GM21786 (cell line): ENCODE data around the gene ERLIN1.
A peak's percentile ranks its signal among the peaks of the same experiment; 100 is the strongest.

Source experiments
- ATAC-seq: cut with Tn5 transposase; IDR thresholded peaks from one replicate; pipeline ENCODE4 v1.9.1; 2021; ENCODE audit not compliant: unreplicated experiment

ERLIN1 gene

DNA sequence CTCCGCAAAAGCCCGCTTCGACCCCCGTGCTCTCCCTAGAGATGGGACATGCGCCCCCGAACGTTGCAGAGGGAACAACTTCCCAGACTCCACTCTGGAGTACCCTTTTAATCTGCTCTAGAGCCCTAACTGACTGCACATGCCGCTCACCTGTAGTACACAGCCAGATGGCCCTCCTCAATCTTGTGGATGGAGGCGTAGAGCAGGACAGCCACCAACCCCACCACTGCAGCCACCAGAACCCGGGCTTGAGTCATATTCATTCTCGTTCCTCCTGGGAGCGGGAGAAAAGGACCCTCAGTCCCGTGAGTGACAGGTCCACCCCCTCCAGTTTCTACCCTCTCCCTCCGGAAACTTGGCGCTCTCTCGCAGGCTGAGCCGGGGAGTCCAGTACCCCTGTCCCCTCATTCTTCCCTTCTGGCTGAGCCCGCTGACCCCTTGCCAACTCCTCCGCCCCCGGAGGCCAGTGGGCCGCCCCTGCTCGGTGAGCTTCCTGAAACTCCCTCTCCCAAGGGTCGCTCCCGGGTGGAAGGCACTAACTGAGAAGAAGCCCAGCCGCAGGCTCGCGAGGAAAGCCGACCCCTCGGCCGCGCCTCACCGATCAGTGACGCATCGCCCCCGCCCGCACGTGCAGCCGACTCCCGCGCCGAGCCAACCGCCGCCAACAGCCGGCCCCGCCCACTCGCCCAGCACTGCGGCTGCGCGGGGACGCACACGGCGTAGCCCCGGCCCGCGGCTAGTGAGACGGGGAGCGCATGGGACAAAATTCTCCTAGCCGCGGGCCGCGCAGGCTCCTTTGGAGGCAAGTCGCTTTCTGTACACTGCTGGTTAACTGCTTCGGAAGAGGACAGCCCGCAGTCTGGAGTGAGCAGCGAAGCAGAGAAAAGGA is at the start of gene ERLIN1:
TSS of gene ERLIN1 (minus strand) at position 666 of the 889 bp plus-strand sequence. CDS start at position 263, 403 bp downstream.
- peak; percentile 82 for ATAC-seq

GRCh38 chr10:100232101-100232500 is 46.3 kb upstream of the ERLIN1 start:
- no peak for ATAC-seq

DNA sequence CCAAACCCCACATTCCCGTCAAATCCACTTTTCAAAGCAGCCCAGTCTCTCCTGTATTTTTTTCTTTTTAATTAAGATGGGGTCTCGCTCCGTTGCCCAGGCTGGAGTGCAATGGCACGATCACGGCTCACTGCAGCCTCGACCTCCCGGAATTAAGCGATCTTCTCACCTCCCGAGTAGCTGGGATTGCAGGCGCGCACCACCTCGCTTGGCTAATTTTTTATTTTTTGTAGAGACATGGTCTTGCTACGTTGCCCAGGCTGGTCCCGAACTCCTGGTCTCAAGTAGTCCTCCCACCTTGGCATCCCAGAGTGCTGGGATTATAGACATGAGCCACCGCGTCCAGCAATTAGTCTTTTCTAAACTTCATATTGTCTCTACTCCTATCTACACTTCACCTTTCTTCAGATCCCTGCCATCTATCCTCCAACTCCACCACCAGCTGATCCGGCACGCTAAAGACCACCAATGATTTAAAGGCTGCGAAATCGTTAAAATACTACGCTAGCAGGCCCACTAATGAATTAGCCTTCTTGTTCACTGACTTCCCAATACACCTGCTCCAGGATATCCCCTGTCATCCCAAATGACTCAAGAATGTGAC is 44.1 kb upstream of the ERLIN1 start:
- ATAC-seq: no peak

DNA sequence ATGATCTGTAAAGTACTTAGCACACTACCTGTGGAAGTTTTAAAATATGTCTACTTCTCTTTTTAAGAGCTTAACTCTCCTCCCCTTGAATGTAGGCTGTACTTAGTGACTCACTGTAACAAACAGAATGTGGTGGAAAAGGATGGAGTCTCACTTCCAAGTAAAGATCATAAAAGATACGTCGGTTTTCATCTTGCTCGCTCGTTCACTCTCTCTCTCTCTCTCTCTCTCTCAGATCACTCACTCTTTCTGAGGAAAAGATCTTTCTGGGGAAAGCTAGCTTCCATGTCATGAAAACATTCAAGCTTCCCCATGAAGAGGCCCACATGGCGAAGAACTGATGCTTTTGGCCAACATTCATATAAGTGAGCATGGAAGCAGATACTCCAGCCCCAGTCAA is 38.0 kb upstream of the ERLIN1 start:
- ATAC-seq: no peak

DNA sequence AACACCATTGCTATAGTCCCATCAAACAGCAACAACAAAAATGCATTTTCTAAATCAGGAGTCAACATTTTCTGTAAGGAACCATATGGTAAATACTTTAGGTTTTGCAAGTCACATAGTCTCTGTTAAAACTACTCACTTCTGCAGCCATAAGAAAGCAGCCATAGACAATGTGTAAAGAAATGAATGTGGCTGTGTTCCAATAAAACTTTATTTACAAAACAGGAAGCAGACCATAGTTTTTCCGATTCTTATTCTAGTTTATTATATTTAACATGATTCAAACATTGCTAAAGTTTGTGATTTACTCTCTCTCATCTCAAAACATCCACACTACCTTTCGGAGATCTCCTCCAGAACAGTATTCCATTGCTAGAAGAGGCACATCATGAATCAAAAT is 36.7 kb upstream of the ERLIN1 start:
- no peak for ATAC-seq

DNA sequence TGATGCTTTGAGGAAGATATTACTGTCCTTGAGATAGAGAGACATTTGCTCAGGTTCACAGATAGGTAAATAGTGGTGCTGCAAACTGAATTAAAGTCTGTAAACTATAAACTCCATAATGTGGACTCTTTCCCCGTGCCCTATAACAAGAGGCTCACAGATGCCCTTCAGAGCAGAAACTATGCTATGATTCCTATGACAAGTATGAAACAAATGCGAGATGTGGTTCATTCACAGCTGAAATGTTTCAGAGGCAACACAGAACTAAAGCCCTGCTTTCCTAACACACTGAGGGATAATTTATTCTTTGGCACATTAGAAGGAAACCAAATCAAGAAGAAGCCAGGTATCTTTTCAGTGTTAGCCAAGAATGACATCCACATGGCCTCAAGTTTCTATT is 30.2 kb upstream of the ERLIN1 start:
- no peak for ATAC-seq

DNA sequence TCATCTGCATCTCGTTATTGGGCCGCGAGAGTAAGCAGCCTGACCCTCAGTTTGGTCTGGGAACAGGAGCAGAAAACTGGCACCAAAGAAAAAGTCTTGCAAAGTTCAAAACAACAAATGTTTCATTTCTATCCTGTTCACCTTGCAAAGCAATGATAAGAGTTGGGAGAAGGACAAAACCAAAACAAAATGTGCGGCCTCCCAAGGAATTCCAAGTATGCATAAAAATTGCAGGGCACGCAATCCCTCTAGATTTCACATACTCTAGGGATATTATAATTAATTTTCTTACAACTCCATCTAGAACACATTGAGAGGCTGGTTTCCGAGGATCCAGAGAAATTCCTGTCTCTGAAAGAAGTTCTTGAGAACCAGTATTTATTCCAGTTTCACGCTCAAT is 23.5 kb upstream of the ERLIN1 start:
- ATAC-seq: no peak

- no peak for ATAC-seq
Observed at GRCh38 chr10:100208276-100208675, 22.4 kb upstream of the ERLIN1 start.

DNA sequence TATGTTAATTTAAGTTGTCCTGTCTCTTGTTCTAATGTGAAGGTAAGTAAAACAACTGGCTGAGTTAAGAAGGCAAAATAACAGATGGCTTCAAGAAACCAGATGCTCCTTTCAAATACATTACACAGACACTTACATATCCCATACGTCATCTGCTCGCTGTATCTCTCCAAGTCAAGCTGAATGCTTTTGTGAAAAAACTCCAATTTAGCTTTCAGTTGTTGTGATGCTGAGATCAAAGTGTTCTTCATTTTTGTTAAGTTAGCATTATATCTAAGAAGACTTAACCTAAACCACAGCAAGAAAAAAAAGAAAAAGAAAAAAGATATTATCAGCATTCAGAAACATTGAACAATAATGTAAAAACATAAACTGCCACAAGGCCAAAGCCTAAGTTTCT is 18.5 kb upstream of the ERLIN1 start:
- ATAC-seq: no peak

DNA sequence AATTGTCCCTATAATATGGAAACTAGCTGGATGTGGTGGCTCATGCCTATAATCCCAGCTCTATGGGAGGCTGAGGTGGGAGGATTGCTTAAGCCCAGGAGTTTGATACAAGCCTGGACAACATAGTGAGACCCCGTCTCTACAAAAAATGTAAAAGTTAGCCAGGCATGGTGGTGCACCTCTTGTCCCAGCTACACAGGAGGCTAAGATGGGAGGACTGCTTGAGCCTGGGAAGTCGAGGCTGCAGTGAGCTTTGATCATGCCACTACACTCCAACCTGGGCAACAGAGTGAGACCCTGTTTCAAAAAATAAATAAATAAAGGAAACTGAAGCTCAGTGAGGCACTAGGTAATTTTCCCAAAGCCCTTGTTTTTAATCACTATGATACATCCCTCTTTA is 15.7 kb upstream of the ERLIN1 start:
- no peak for ATAC-seq

- ATAC-seq: no peak
Observed at GRCh38 chr10:100194711-100195110, 8.9 kb upstream of the ERLIN1 start.

- no peak for ATAC-seq
Observed at GRCh38 chr10:100192350-100192749, 6.5 kb upstream of the ERLIN1 start.

DNA sequence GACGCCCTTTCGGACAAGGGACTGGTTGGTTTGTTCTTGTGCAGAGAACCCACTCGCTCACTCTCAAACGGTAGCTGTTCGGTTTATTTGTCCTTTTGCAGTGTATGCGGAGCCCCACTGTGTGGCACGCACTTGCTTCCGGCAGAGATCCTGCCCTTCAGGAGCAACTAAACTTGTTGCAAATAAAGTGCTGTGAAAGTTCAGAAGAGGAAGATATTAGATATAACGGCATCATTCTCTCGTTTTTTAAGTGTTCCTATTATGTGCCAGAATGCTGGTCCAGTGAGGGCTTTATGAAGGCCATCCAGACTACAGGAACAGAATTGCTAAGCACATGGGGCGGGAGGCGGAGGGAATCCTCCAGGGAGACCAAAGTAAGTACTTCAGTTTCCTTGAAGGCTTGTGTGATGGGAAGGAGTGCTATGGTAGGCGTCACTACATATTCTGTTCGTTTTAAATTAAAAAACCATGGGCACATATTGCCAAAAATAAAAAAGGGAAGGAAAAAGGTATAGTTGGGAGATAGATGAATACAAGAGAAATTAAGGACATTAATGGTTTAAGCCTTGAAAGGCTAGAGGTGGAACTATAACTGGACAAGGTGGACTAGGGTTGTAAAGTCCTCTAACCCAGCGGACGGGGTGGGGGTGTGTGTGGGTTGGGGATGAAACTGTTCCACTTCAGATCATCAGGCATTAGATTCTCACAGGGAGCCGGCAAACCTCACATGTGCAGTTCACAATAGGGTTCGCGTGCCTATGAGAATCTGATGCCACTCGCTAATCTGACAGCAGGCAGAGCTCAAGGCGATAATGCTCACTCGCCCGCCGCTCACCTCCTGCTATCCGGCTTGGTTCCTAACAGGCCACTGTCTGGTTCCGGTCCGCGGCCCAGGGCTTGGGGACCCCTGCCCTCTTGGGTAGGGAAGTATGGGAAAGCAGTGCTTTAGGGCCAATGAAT is 704 bp upstream of the ERLIN1 start:
- ATAC-seq: peak; percentile 40

- ATAC-seq: no peak
Observed at GRCh38 chr10:100184840-100185239, 989 bp downstream of the ERLIN1 start.

- no peak for ATAC-seq
Observed at GRCh38 chr10:100184426-100184825, 1.4 kb downstream of the ERLIN1 start.

GRCh38 chr10:100183481-100183880 is 2.3 kb downstream of the ERLIN1 start:
- no peak for ATAC-seq

DNA sequence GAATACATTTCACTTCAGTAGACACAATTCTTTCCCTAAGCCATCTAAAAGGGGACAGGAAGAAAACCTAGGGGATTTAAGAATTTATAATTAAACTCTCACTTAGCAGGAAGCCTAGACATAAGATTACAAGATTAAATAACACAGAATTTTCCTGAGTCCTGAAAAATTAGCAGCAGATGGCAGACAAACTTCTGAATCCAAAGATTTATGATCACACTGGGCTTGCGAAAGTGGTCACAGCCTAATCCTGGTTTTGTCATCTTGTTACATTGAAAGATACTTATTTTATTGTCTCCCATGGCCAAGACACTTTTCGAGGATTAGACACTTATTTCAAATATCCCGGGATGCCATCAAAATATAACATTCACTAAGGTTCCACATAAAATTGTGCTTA is 2.9 kb downstream of the ERLIN1 start:
- ATAC-seq: no peak

- ATAC-seq: no peak
Observed at GRCh38 chr10:100182281-100182680, 3.5 kb downstream of the ERLIN1 start.

DNA sequence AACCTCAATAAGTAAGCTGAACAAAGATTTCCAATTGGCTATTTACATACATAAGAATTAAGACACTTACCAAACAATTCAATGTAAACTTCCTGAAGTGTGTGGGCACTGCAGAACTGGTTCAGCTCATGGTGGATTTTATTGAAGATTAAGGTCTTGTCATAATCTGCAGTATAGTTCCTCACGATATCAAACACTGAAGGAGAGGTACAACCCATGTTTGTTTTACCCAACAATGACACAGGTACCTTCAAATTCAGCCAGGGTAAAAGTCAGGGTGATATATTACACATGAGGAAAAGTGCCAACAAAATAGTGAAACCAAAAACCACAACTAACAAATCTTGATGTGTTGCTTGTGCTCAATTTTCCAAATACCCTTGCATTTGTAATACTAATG is 10.0 kb downstream of the ERLIN1 start:
- ATAC-seq: no peak

DNA sequence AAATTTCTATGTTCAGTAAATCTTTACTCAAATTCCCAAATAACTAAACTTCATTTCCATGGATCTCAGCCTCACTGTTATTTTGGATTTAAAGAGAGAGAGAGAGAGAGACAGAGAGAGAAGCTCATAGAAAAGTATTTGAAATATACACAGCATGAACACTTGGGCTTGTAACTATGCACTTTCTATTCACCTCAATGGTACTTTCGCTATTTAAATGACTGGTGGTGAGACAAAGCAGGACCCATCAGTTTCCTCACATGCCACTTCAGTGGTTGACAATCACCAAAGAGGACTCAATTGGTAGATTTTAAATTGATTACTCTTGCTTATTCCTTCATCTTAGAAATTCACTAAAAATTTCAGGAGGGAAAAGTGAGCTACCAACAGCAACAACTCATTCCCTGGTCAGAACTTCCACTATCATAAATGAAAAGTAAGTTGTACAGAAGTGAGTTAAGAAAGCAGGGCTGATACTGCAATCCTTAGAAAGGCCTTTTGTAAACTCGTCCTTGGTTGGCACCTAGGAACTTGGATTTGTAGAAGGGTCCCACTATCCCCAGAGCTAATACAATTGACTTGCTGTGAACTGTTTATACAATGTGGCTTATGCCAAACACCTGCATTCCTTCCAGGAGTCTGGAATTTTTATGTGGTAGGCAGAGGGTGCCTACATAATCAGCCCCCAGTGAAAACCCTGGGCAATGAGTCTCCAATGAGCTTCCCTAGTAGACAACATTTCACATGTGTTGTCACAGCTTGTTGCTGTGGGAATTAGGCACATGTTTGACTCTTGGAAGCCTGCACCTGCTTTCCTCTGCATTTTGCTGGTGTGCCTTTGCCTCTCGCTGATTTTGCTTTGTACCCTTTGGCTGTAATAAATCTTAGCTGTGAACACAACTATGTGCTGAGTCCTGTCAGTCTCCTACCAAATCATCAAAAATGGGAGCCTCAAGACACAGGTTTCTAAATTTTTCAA is 10.8 kb downstream of the ERLIN1 start:
- peak; percentile 92 for ATAC-seq
